A549 (cell line): ENCODE measurements around the gene NXPH3.

ENCODE experiments used
- CHD2 ChIP-seq: fragments of 150-350 bp; IDR thresholded peaks from 2 replicates; pipeline ENCODE4 v1.6.1; 2014; ENCODE audit warnings: low read length; ENCODE audit not compliant: partially characterized antibody
- EP300 ChIP-seq, 2 experiments: fragments of >200 bp; sonication (Bioruptor Twin); formaldehyde crosslinking; IDR thresholded peaks; 2 replicates in 1 of 2; 3 replicates in 1 of 2; pipeline ENCODE4 v1.6.1; 2016 to 2017
- KDM5A ChIP-seq: fragments of 200-600 bp; sonication (generic); IDR thresholded peaks from 2 replicates; pipeline ENCODE4 v1.6.1; 2016; ENCODE audit warnings: antibody characterized with exemption, mild to moderate bottlenecking
- POLR2A ChIP-seq: IDR thresholded peaks from 2 replicates; pipeline ENCODE4 v1.6.1; 2012; ENCODE audit warnings: mild to moderate bottlenecking, low read length
- RNF2 ChIP-seq: fragments of 200-600 bp; sonication (generic); IDR thresholded peaks from 2 replicates; pipeline ENCODE4 v1.6.1; 2016; ENCODE audit warnings: low read depth, mild to moderate bottlenecking, antibody characterized with exemption, moderate library complexity, borderline replicate concordance
- TF ChIP-seq, protein P1 (sequence below): fragments of >200 bp; sonication (Bioruptor Twin); formaldehyde crosslinking; IDR thresholded peaks from 3 replicates; pipeline ENCODE4 v1.5.1; 2016

- TF ChIP-seq, protein P1, sequence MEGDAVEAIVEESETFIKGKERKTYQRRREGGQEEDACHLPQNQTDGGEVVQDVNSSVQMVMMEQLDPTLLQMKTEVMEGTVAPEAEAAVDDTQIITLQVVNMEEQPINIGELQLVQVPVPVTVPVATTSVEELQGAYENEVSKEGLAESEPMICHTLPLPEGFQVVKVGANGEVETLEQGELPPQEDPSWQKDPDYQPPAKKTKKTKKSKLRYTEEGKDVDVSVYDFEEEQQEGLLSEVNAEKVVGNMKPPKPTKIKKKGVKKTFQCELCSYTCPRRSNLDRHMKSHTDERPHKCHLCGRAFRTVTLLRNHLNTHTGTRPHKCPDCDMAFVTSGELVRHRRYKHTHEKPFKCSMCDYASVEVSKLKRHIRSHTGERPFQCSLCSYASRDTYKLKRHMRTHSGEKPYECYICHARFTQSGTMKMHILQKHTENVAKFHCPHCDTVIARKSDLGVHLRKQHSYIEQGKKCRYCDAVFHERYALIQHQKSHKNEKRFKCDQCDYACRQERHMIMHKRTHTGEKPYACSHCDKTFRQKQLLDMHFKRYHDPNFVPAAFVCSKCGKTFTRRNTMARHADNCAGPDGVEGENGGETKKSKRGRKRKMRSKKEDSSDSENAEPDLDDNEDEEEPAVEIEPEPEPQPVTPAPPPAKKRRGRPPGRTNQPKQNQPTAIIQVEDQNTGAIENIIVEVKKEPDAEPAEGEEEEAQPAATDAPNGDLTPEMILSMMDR = no peak
- no peak for TF ChIP-seq RNF2
- no peak for TF ChIP-seq CHD2
- no peak for TF ChIP-seq KDM5A
- no peak for TF ChIP-seq EP300 (IDR thresholded peaks at IDR 0.05)
- no peak for TF ChIP-seq POLR2A
Observed at GRCh38 chr17:49577650-49577934, 1.9 kb downstream of the NXPH3 start.
